Left ventricle myocardium inferior (tissue), 1 donor: Measurements from ENCODE around the gene CNKSR3. TPM values are rescaled to one million over a fixed set of nuclear protein-coding genes. Genes with fewer than 3 reads are reported as not detected.

Experiments
- DNase-seq: peaks from one replicate; pipeline ENCODE4 v3.0.0-alpha.2; 2020
- H3K27ac ChIP-seq: fragments of 200-600 bp; replicated peaks from 2 replicates; pipeline ENCODE4 v1.8.0; 2021
- H3K27me3 ChIP-seq: fragments of 200-600 bp; 2 replicates; pipeline ENCODE4 v1.8.0; 2021; ENCODE audit warnings: low read depth
- H3K36me3 ChIP-seq: fragments of 200-600 bp; 2 replicates; pipeline ENCODE4 v1.8.0; 2021
- H3K4me1 ChIP-seq: fragments of 200-600 bp; 2 replicates; pipeline ENCODE4 v1.8.0; 2021
- H3K4me3 ChIP-seq: fragments of 200-600 bp; 2 replicates; pipeline ENCODE4 v1.8.0; 2021; ENCODE audit warnings: mild to moderate bottlenecking, moderate library complexity
- H3K9me3 ChIP-seq: fragments of 200-600 bp; replicated peaks from 2 replicates; pipeline ENCODE4 v1.8.0; 2021
- intact Hi-C: fragments of 100-400 bp; cut with micrococcal nuclease; formaldehyde crosslinking; loops from one replicate; pipeline ENCODE4 v1.11.0; 2022
- total RNA-seq: library from RNA; stranded (reverse); fragmentation: NEBNext Ultra II Directional; extraction: Animal tissue kit (Norgen Biotek cat#: 25700); gene quantifications from one replicate; pipeline ENCODE4 v1.2.1, GENCODE V29; 2021
- TF ChIP-seq, protein P1 (sequence below): fragments of 200-600 bp; IDR thresholded peaks from 2 replicates; pipeline ENCODE4 v1.8.0; 2021; ENCODE audit warnings: antibody characterized with exemption, mild to moderate bottlenecking, borderline replicate concordance
- donor health status: DM: no; HTN: yes; CAD: no; lungs with severe emphysema.

Gene CNKSR3
- total RNA-seq, 1 donor from 2014 or later = 20.3 TPM

DNA sequence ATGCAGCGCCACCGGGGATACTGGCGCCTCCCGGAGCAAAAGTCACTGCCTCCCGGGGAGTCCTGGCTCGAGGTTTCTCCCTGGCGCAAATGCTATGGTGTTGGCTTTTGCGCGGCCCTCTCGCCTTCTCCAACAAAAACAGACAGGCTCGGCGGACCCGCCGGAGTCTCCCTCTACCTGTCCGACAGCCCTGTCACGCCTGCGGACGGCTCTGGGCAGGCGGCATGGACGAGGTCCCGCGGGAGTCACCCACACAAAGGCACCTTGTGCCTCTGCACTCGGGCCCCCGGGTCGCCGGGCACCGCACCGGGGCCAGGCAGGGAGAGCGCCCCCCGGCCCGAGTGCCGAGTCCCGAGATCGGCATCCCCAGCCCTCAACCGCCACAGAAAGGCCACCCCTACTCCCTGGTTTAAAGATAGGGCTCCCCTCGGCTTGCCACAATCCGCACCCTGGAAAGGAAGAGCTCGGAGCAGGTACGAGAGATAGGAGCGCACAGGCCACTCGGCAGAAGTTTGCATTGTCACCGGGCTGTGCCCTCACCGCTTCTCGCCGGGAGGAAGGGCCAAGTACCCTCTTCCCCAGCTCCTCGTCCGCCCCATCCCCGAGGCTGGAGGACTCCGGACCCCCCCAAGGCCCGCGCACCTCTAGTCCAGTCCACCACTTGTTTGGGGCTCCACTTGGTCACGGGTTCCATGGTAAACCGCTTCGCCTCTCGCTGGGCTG, 903 bp downstream of the CNKSR3 start:
- Histone ChIP-seq H3K9me3 (no peaks in the 10 kb centered on the region), H3K4me3 (peak overlapping the region; percentile 94), H3K4me1 (peaks cover 54% of the 10 kb centered on the region), H3K36me3 (no peaks in the 10 kb centered on the region), H3K27me3 (no peaks in the 10 kb centered on the region), H3K27ac (peak overlapping the region; percentile 97)
- TF ChIP-seq, protein P1, sequence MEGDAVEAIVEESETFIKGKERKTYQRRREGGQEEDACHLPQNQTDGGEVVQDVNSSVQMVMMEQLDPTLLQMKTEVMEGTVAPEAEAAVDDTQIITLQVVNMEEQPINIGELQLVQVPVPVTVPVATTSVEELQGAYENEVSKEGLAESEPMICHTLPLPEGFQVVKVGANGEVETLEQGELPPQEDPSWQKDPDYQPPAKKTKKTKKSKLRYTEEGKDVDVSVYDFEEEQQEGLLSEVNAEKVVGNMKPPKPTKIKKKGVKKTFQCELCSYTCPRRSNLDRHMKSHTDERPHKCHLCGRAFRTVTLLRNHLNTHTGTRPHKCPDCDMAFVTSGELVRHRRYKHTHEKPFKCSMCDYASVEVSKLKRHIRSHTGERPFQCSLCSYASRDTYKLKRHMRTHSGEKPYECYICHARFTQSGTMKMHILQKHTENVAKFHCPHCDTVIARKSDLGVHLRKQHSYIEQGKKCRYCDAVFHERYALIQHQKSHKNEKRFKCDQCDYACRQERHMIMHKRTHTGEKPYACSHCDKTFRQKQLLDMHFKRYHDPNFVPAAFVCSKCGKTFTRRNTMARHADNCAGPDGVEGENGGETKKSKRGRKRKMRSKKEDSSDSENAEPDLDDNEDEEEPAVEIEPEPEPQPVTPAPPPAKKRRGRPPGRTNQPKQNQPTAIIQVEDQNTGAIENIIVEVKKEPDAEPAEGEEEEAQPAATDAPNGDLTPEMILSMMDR = no peak
- DNase-seq = peak; percentile 21
- intact Hi-C loops = loop anchor here (10.0 kb wide), 1 partner anchor 75 kb away; no protein-coding TSS in a partner anchor

- intact Hi-C loops = loop anchor here (10.0 kb wide), 1 partner anchor 74 kb away; no protein-coding TSS in a partner anchor
- H3K4me1 ChIP-seq = peaks cover 54% of the 10 kb centered on the region
- H3K4me3 ChIP-seq = peak overlapping the region; percentile 94
- DNase-seq = no peak
- no peaks in the 10 kb centered on the region for H3K36me3 ChIP-seq
- TF ChIP-seq, protein P1 = no peak
- no peaks in the 10 kb centered on the region for H3K9me3 ChIP-seq
- no peaks in the 10 kb centered on the region for H3K27me3 ChIP-seq
- peak overlapping the region; percentile 97 for H3K27ac ChIP-seq
These were observed 1.7 kb downstream of the CNKSR3 start for GRCh38 chr6:154508573-154509375.

- Histone ChIP-seq H3K36me3 (no peaks in the 10 kb centered on the region), H3K9me3 (no peaks in the 10 kb centered on the region), H3K27me3 (no peaks in the 10 kb centered on the region), H3K27ac (peak overlapping the region; percentile 19), H3K4me1 (peaks cover 58% of the 10 kb centered on the region), H3K4me3 (peak overlapping the region; percentile 94)
- TF ChIP-seq, protein P1 = no peak
- DNase-seq = no peak
- intact Hi-C loops = loop anchor here (10.0 kb wide), 1 partner anchor 72 kb away; no protein-coding TSS in a partner anchor
These were observed 3.2 kb downstream of the CNKSR3 start for GRCh38 chr6:154506991-154507898.

- intact Hi-C loops = loop anchor here (10.0 kb wide), 1 partner anchor 72 kb away; no protein-coding TSS in a partner anchor
- H3K4me3 ChIP-seq = no peak overlapping the region
- no peak overlapping the region for H3K27ac ChIP-seq
- peaks cover 55% of the 10 kb centered on the region for H3K4me1 ChIP-seq
- no peak for DNase-seq
- no peaks in the 10 kb centered on the region for H3K27me3 ChIP-seq
- TF ChIP-seq, protein P1 = no peak
- no peaks in the 10 kb centered on the region for H3K36me3 ChIP-seq
- H3K9me3 ChIP-seq = no peaks in the 10 kb centered on the region
These were observed 3.9 kb downstream of the CNKSR3 start for GRCh38 chr6:154506582-154506981.

GRCh38 chr6:154506108-154506507, 4.4 kb downstream of the CNKSR3 start:
- Histone ChIP-seq H3K4me3 (no peak overlapping the region), H3K9me3 (no peaks in the 10 kb centered on the region), H3K27ac (no peak overlapping the region), H3K4me1 (peaks cover 56% of the 10 kb centered on the region), H3K27me3 (no peaks in the 10 kb centered on the region), H3K36me3 (no peaks in the 10 kb centered on the region)
- TF ChIP-seq, protein P1 = no peak
- no peak for DNase-seq
- intact Hi-C loops = loop anchor here (10.0 kb wide), 1 partner anchor 71 kb away; no protein-coding TSS in a partner anchor
